IMR-90 (cell line): ENCODE results near the gene ANP32A. TPM values are rescaled to one million over a fixed set of nuclear protein-coding genes. Genes with fewer than 3 reads are reported as not detected.
A peak's percentile ranks its signal among the peaks of the same experiment; 100 is the strongest.

Source experiments
- ATAC-seq: fragments of 200-7000 bp; cut with Tn5 transposase; 2 replicates; pipeline ENCODE4 v1.9.1; 2020; ENCODE audit warnings: low read depth, mild to moderate bottlenecking, moderate library complexity
- BruUV-seq: library from RNA; stranded (reverse); fragments of 400-500 nt; replicated peaks from 2 replicates; lab custom pipeline; 2021; lab: Mats Ljungman, UMichigan
- CTCF ChIA-PET: fragments of 300-600 bp; formaldehyde crosslinking; extraction: SDS; loops from one replicate; lab custom pipeline; 2021; ENCODE audit warnings: antibody characterized with exemption; lab: Yijun Ruan, JAX
- POLR2A ChIA-PET: fragments of 300-600 bp; sonication (Branson Sonifier 250); formaldehyde crosslinking; loops from one replicate; lab custom pipeline; 2022; ENCODE audit warnings: antibody characterized with exemption; ENCODE audit not compliant: unreplicated experiment; lab: Charles Lee
- DNase-seq: peaks from one replicate; pipeline ENCODE4 v3.0.0; 2013
- H2AFZ ChIP-seq: replicated peaks from 2 replicates; pipeline ENCODE3; 2013; ENCODE audit warnings: low read length, mild to moderate bottlenecking; ENCODE audit not compliant: poor library complexity
- H2AK5ac ChIP-seq: 2 replicates; pipeline ENCODE4 v1.6.1; 2013; ENCODE audit warnings: low read depth, low read length, inconsistent platforms
- H2AK9ac ChIP-seq: replicated peaks from 2 replicates; pipeline ENCODE3; 2013; ENCODE audit warnings: mild to moderate bottlenecking, low read depth, low read length, moderate library complexity; ENCODE audit not compliant: poor library complexity
- H2BK120ac ChIP-seq: 2 replicates; pipeline ENCODE4 v1.6.1; 2013; ENCODE audit warnings: low read depth, low read length, inconsistent platforms
- H2BK15ac ChIP-seq: 3 replicates; pipeline ENCODE4 v1.6.1; 2013; ENCODE audit warnings: low read depth, low read length, inconsistent platforms
- H2BK20ac ChIP-seq: 2 replicates; pipeline ENCODE4 v1.6.1; 2013; ENCODE audit warnings: low read depth, mild to moderate bottlenecking, inconsistent platforms, low read length, moderate library complexity
- H2BK5ac ChIP-seq: 2 replicates; pipeline ENCODE4 v1.6.1; 2013; ENCODE audit warnings: mild to moderate bottlenecking, low read depth, low read length, inconsistent platforms; ENCODE audit not compliant: poor library complexity, severe bottlenecking
- H3K14ac ChIP-seq: replicated peaks from 2 replicates; pipeline ENCODE4 v1.6.1; 2013; ENCODE audit warnings: low read depth, low read length, inconsistent platforms
- H3K18ac ChIP-seq: 2 replicates; pipeline ENCODE4 v1.6.1; 2013; ENCODE audit warnings: low read depth, low read length, control low read depth
- H3K23ac ChIP-seq: 2 replicates; pipeline ENCODE4 v1.6.1; 2013; ENCODE audit warnings: low read depth, low read length, inconsistent platforms
- H3K27ac ChIP-seq: 2 replicates; pipeline ENCODE4 v1.5.1; 2013; ENCODE audit warnings: mild to moderate bottlenecking, control low read depth, low read length; ENCODE audit not compliant: insufficient read depth
- H3K27me3 ChIP-seq: 2 replicates; pipeline ENCODE4 v1.6.1; 2013; ENCODE audit warnings: low read length; ENCODE audit not compliant: control insufficient read depth, insufficient read depth
- H3K36me3 ChIP-seq: 2 replicates; pipeline ENCODE4 v1.6.1; 2013; ENCODE audit warnings: low read length, mixed read lengths; ENCODE audit not compliant: control insufficient read depth, insufficient read depth
- H3K4ac ChIP-seq: 2 replicates; pipeline ENCODE4 v1.6.1; 2013; ENCODE audit warnings: low read depth, low read length, inconsistent platforms
- H3K4me1 ChIP-seq: 2 replicates; pipeline ENCODE4 v1.6.1; 2013; ENCODE audit warnings: low read length, mixed read lengths; ENCODE audit not compliant: control insufficient read depth, insufficient read depth
- H3K4me2 ChIP-seq: 2 replicates; pipeline ENCODE4 v1.6.1; 2013; ENCODE audit warnings: low read depth, mild to moderate bottlenecking, control low read depth, low read length, moderate library complexity
- H3K4me3 ChIP-seq: 2 replicates; pipeline ENCODE4 v1.5.1; 2013; ENCODE audit warnings: low read depth, mild to moderate bottlenecking, control low read depth, low read length, moderate library complexity; ENCODE audit not compliant: insufficient read depth
- H3K56ac ChIP-seq: 2 replicates; pipeline ENCODE4 v1.6.1; 2013; ENCODE audit warnings: low read length, inconsistent platforms; ENCODE audit not compliant: insufficient read depth; ENCODE audit errors: extremely low read depth
- H3K79me1 ChIP-seq, 2 experiments: 2 replicates each; pipeline ENCODE4 v1.6.1; 2013; ENCODE audit warnings: low read length in 2 of 2, inconsistent platforms in 1 of 2, low read depth in 1 of 2
- H3K9ac ChIP-seq: 2 replicates; pipeline ENCODE4 v1.6.1; 2013; ENCODE audit warnings: low read depth, low read length, control low read depth
- H3K9me1 ChIP-seq: 2 replicates; pipeline ENCODE4 v1.6.1; 2013; ENCODE audit warnings: low read length, inconsistent platforms; ENCODE audit not compliant: insufficient read depth
- H3K9me3 ChIP-seq: 2 replicates; pipeline ENCODE4 v1.6.1; 2013; ENCODE audit warnings: low read length; ENCODE audit not compliant: control insufficient read depth, insufficient read depth
- H4K20me1 ChIP-seq: 2 replicates; pipeline ENCODE4 v1.6.1; 2013; ENCODE audit warnings: low read length, inconsistent platforms; ENCODE audit not compliant: insufficient read depth
- H4K5ac ChIP-seq: 2 replicates; pipeline ENCODE4 v1.6.1; 2013; ENCODE audit warnings: mild to moderate bottlenecking, low read depth, low read length, control low read depth
- H4K8ac ChIP-seq, 2 experiments: 2 replicates each; pipeline ENCODE4 v1.6.1; 2013; ENCODE audit warnings: low read depth in 2 of 2, low read length in 2 of 2, control low read depth in 1 of 2, inconsistent platforms in 1 of 2
- H4K91ac ChIP-seq: 2 replicates; pipeline ENCODE4 v1.6.1; 2013; ENCODE audit warnings: low read depth, low read length, inconsistent platforms; ENCODE audit not compliant: insufficient read depth
- SMC3 ChIP-seq: fragments of 150-350 bp; IDR thresholded peaks from 2 replicates; pipeline ENCODE4 v1.6.1; 2016; ENCODE audit warnings: low read depth, mild to moderate bottlenecking, antibody characterized with exemption, low read length, moderate library complexity
- WGBS, 2 experiments: methylation state at CpG; one replicate each; pipeline versions ENCODE4 v1.1.5 to v1.1.7; 2013; ENCODE audit warnings: missing lambda C conversion rate in 2 of 2; ENCODE audit not compliant: insufficient read length in 1 of 2; ENCODE audit errors: extremely low coverage in 2 of 2; 5-methylcytosine and 5-hydroxymethylcytosine counted together
- dilution Hi-C: fragments of 300-500 bp; cut with HindIII; formaldehyde crosslinking; loops from one replicate; pipeline ENCODE4 v1.14.3; 2018; ENCODE audit warnings: low sequenced_read_pairs; ENCODE audit not compliant: unreplicated experiment
- in situ Hi-C: fragments of 300-500 bp; cut with MboI; formaldehyde crosslinking; loops from 3 replicates; pipeline ENCODE4 v1.14.3; 2019; ENCODE audit warnings: low sequenced_read_pairs, inconsistent platforms, mixed read lengths
- intact Hi-C: fragments of 100-400 bp; cut with micrococcal nuclease; formaldehyde crosslinking; loops from 2 replicates; pipeline ENCODE4 v1.10.0; 2022
- polyA plus RNA-seq, 3 experiments: library from polyadenylated mRNA; depleted of rRNA; stranded (reverse); fragments of >200 nt; gene quantifications; 2 replicates each; pipeline ENCODE4 v1.2.3, GENCODE V29; 2012; ENCODE audit warnings: low replicate concordance in 1 of 3
- total RNA-seq: library from RNA; depleted of rRNA; stranded (reverse); fragments of >200 nt; gene quantifications from 2 replicates; pipeline ENCODE4 v1.2.3, GENCODE V29; 2012
- TF ChIP-seq, protein P1 (sequence below): fragments of 150-350 bp; IDR thresholded peaks from 2 replicates; pipeline ENCODE4 v1.6.1; 2017; ENCODE audit warnings: mild to moderate bottlenecking, antibody characterized with exemption, low read length, low read depth

The ANP32A gene
- total and polyA plus RNA-seq, 2 of the 4 experiments (the other 2 are of a cell fraction), result 62.4 to 72.8 TPM

DNA sequence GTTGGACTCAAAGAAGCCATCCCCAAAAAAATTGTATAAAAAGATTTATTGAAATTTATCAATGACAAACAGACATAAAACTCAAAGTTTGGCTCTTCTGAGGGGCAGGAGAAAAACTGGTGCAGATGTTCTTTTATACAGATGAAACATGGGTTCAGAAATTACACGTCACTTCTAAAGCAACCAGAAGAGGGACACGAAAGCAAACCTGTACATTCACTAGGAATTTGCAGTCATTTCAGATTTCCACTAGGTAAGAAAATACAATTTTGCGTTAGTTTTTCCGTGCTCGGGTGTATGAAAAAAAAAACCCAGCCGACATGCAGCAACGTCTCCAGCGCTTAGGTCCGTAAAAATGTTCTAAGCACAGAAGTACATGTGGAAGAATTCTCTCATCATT, 41.8 kb downstream of the ANP32A start:
- Histone ChIP-seq H3K4me2 (no peak overlapping the region), H3K27me3 (no peaks in the 10 kb centered on the region), H3K4ac (no peak overlapping the region), H4K20me1 (peaks cover 8% of the 10 kb centered on the region; the same call in 1 of the 2 replicates), H3K36me3 (peaks cover 38% of the 10 kb centered on the region), H3K9ac (no peak overlapping the region), H2BK5ac (no peak overlapping the region), H3K23ac (no peak overlapping the region), H2AK9ac (no peak overlapping the region), H3K56ac (no peak overlapping the region), H3K79me1 (peaks cover 0 to under 1% of the 10 kb centered on the region in 2 experiments; a peak in 1 of 4 replicates), H2BK15ac (no peak overlapping the region), H3K9me3 (0 out of 2 replicates have a peak, but pooled peaks cover 2% of the 10 kb centered on the region), H3K4me1 (no peaks in the 10 kb centered on the region; the same call in 1 of the 2 replicates), H4K8ac (no peak overlapping the region), H2BK120ac (no peak overlapping the region), H3K14ac (no peak overlapping the region), H4K91ac (no peak overlapping the region), H3K27ac (no peak overlapping the region), H2AK5ac (no peak overlapping the region), H4K5ac (no peak overlapping the region), H3K18ac (no peak overlapping the region), H2BK20ac (no peak overlapping the region), H2AFZ (no peak overlapping the region), H3K9me1 (peaks cover 3% of the 10 kb centered on the region; the same call in 1 of the 2 replicates), H3K4me3 (no peak overlapping the region)
- DNase-seq, result no peak
- BruUV-seq, result no TSS peak
- intact Hi-C loops (no loop called here), dilution Hi-C loops (no loop called here), in situ Hi-C loops (no loop called here)
- TF ChIP-seq SMC3, result 0 out of 2 replicates have a peak, but pooled peaks have one; percentile 6
- TF ChIP-seq, protein P1, sequence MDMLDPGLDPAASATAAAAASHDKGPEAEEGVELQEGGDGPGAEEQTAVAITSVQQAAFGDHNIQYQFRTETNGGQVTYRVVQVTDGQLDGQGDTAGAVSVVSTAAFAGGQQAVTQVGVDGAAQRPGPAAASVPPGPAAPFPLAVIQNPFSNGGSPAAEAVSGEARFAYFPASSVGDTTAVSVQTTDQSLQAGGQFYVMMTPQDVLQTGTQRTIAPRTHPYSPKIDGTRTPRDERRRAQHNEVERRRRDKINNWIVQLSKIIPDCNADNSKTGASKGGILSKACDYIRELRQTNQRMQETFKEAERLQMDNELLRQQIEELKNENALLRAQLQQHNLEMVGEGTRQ, result no peak
- ChIA-PET CTCF (no interaction called here), POLR2A (no interaction called here)
- ATAC-seq, result no peak
- 80% methylated on average over 1 of the region's 9 CpGs; no CpG with 5 or more reads in 1 of the 2 experiments for WGBS, 2 experiments
